Stimulated activated CD8-positive, alpha-beta memory T cell treated with anti-CD3 and anti-CD28 coated beads, Interleukin-15, amount 100 ng/mL, for 4 hours (primary cell): ENCODE data around the gene POLG2.

ENCODE experiments used
- DNase-seq, 2 donors: peaks; one replicate each; pipeline ENCODE4 v3.0.0-alpha.2; 2020; ENCODE audit warnings: low read depth in 2 of 2

The POLG2 gene

GRCh38 chr17:64496786-64497564 lies at the start of gene POLG2:
Gene POLG2, minus strand, starts transcription at chr17:64497054. Its CDS starts 86 bp downstream, at chr17:64496968.
- DNase-seq = peak; percentile 87 to 91

GRCh38 chr17:64544742-64545141 lies 47.9 kb upstream of the POLG2 start:
- DNase-seq = no peak

GRCh38 chr17:64540118-64540776 lies 43.4 kb upstream of the POLG2 start:
- DNase-seq = no peak

GRCh38 chr17:64538508-64539130 lies 41.8 kb upstream of the POLG2 start:
- DNase-seq = no peak

- no peak for DNase-seq
Observed at GRCh38 chr17:64537488-64537887, 40.6 kb upstream of the POLG2 start.

- DNase-seq = no peak
Observed at GRCh38 chr17:64536913-64537312, 40.1 kb upstream of the POLG2 start.

- DNase-seq = no peak
Observed at GRCh38 chr17:64535357-64535756, 38.5 kb upstream of the POLG2 start.

- DNase-seq = no peak
Observed at GRCh38 chr17:64534187-64534586, 37.3 kb upstream of the POLG2 start.

GRCh38 chr17:64533784-64534183 lies 36.9 kb upstream of the POLG2 start:
- no peak for DNase-seq

GRCh38 chr17:64532409-64532808 lies 35.6 kb upstream of the POLG2 start:
- DNase-seq = no peak

- no peak for DNase-seq
Observed at GRCh38 chr17:64531955-64532371, 35.1 kb upstream of the POLG2 start.

- DNase-seq = no peak
Observed at GRCh38 chr17:64529221-64529620, 32.4 kb upstream of the POLG2 start.

GRCh38 chr17:64527914-64528313 lies 31.1 kb upstream of the POLG2 start:
- DNase-seq = no peak

GRCh38 chr17:64520359-64520758 lies 23.5 kb upstream of the POLG2 start:
- no peak for DNase-seq

- DNase-seq = no peak
Observed at GRCh38 chr17:64519601-64520000, 22.7 kb upstream of the POLG2 start.

- no peak for DNase-seq
Observed at GRCh38 chr17:64515829-64516228, 19.0 kb upstream of the POLG2 start.

GRCh38 chr17:64515419-64515818 lies 18.6 kb upstream of the POLG2 start:
- no peak for DNase-seq

GRCh38 chr17:64509179-64509578 lies 12.3 kb upstream of the POLG2 start:
- DNase-seq = no peak

GRCh38 chr17:64508683-64509082 lies 11.8 kb upstream of the POLG2 start:
- DNase-seq = no peak

- DNase-seq = no peak
Observed at GRCh38 chr17:64507413-64507782, 10.5 kb upstream of the POLG2 start.

- peak; percentile 90 to 95 for DNase-seq
Observed at GRCh38 chr17:64506576-64507412, 9.9 kb upstream of the POLG2 start, which contains the start of gene CEP95. Gene CEP95, plus strand, starts transcription at chr17:64506977. Its CDS starts 121 bp downstream, at chr17:64507098.

GRCh38 chr17:64506201-64506575 lies 9.3 kb upstream of the POLG2 start, which contains the start of gene DDX5:
Gene DDX5, minus strand, starts transcription at chr17:64506289. Its CDS starts 170 bp downstream, at chr17:64506119.
- peak; percentile 95 to 96 for DNase-seq
